NCI-H2107 treated with DMSO at 0.1 percent for 48 hours (cell line): ENCODE measurements around the gene KCNIP4.

Experiments used
- DNase-seq: peaks from one replicate; lab custom pipeline; 2025; ENCODE audit not compliant: unreplicated experiment; lab: John Stamatoyannopoulos, UW

Gene KCNIP4

GRCh38 chr4:20684852-20685763 is 1263.5 kb downstream of the KCNIP4 start:
- peak; percentile 1 for DNase-seq

DNA sequence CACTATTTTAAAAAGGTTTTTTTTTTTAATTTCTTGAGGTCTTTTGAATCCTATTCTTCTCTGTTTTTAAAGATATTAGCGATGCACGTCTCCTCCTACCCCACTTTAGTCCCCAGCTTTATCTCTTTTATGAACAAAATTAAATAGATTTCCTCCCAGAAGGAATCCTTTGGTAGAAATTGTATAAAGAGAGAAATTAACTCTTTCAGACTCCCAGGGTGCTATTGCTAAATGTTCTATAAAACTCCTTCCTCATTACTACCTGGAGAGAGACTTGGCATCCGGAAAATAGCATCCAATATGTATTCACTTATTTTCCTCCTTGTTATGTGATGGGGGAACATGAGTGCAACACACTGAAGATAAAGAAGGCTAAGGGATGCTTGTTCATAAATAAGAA is 1264.8 kb downstream of the KCNIP4 start:
- DNase-seq = no peak

DNA sequence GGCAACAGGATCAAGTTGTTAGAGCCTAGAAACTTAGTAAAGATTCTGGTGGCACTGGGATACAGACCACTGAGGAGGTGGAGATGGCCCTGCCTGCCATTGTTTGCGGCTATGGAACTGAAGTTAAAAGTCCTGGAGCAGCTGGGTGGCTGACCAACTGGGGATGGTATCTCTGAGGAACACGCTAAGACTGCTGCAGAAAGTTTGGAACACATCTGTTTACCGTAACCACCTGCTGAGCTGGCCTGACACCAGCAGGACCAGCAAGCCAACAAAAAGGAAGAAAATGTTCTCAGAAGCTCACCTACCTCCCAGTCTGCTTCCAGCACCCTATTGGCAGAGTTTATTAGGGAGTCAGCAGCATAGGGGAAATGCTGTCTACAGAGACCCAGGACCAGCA is 1265.7 kb downstream of the KCNIP4 start:
- DNase-seq = no peak

- DNase-seq = no peak
Observed at GRCh38 chr4:20681271-20681670, 1267.3 kb downstream of the KCNIP4 start.

- no peak for DNase-seq
Observed at GRCh38 chr4:20680736-20681135, 1267.8 kb downstream of the KCNIP4 start.

DNA sequence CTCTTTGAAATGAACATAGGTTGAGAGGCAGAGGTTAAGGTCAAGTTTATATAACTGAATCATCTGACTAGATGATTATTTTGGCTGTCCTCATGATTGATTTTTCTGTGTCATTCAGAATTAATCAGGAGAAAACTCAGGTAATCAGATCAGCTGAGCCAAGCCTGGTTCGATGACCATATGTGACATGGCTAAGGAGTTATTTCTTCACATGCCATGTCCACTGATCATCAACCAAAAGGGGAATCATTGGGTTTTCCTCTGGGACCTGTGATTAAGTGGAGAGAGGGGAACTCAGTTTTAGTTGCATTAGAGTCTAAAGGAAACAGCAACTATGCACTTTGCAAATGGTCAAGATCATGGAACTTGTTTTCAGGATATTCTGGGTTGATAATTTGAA is 1268.6 kb downstream of the KCNIP4 start:
- DNase-seq = no peak
